Superior temporal gyrus (tissue), 1 donor: ENCODE data around the gene TRIM16.
"Not testable (repeated sequence)": the region's sequence is repeated elsewhere in the genome, so short reads cannot be mapped to it uniquely, and the experiment has no call there.

Source experiments
- DNase-seq: peaks from one replicate; pipeline ENCODE4 v3.0.0-alpha.2; 2016; ENCODE audit errors: extremely low spot score

TRIM16 gene

DNA sequence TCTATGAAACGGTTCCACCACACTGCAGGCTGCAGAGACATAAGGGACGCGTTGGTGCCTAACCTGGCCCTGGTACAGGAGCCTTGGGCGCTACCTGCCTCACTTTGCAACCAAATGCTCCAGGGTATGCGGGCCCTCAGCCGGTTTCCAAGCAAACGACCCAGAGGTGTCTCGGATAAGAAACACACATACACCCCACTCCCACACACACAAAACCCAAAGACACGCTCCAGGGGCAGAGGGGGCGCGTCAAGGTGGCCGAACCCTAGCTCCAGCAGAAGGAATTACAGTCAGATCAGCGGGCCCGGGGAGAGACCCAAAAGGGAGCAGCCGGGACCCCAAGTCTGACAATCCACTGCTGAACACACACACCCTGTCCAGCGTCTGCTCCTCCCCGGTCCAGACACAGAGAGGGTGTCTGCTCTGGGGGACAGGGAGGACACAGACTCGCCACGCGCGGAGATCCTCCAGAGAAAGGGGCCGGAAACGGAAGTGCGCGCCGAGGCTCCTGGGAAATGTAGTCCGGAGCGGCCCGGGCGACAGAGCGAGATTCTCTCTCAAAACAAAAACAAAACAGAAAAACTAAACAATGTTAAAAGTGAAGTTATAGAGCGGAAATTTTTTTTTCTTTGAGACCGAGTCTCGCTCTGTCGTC is at the start of gene TRIM16:
Gene TRIM16 (minus strand): TSS at position 488 of the 655 bp plus-strand sequence. CDS start 32,702 bp downstream, outside the sequence.
- DNase-seq: peak; percentile 89

DNA sequence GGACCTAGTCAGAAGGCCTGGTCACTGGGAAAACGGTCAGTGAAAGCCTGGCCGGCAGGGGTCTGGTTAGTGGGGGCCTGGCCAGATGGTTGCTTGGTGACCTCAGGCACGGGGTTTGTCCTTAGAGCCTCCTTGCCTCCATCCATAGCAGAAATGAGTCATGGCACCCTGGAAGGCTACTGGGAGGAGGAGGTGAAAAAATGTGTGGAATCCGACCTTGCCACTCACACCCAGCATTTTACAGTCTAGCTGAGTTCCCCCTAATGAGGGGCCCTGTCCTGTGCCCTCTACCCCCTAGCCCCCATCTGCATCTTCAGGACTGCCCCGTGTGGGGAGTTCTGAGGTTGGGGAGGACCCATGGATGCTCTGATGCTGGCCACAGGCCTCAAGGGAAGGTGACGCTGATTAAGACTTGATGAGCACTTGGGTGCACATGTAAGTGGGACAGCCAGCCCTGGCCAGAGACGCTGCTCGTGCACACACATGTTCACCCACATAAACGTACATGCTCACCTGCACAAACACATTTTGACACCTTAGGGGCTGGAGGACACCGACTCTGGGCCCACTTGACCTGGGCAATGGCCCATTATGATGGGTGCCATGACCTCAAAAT is 49.2 kb upstream of the TRIM16 start:
- not testable (repeated sequence) for DNase-seq

DNA sequence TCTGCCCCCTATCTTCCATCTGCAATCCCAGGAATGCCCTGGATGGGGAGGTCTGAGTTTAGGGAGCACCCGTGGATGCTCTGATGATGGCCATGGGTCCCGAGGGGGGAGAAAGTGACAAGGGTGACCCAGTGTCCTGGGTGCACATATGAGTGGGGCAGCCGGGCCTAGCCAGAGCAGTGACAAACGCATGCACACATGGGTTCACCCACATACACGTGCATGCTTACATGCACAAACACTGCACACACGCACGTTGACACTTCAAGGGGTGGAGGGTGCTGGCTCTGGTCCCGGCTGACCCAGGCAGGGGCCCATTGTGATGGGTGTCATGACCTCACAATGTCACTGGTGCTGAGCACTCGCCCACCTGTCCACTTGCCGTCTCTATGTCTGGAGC is 47.8 kb upstream of the TRIM16 start, which contains the start of gene TBC1D26:
Gene TBC1D26 (plus strand): TSS at position 384 of the 400 bp plus-strand sequence. CDS start 3,066 bp downstream, outside the sequence.
- not testable (repeated sequence) for DNase-seq

DNA sequence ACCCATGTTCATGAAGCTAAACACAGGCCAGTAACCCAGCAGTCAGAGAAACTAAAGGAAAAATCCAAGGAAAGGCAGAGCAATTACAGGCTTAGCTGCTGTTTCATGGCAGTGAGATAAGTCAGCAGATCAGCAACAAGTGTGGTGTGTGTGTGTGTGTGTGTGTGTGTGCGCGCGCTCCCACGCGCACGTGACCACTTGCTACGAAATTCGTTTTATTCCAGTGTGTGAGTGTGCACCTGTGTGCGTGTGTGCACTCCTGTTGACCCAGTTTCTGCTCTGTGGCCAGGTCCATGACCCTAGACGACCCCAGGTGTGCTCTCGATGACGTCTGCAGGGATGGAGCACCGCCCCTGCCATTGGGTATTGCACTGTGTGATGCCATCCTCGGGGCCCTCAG is 46.4 kb upstream of the TRIM16 start:
- DNase-seq: not testable (repeated sequence)

DNA sequence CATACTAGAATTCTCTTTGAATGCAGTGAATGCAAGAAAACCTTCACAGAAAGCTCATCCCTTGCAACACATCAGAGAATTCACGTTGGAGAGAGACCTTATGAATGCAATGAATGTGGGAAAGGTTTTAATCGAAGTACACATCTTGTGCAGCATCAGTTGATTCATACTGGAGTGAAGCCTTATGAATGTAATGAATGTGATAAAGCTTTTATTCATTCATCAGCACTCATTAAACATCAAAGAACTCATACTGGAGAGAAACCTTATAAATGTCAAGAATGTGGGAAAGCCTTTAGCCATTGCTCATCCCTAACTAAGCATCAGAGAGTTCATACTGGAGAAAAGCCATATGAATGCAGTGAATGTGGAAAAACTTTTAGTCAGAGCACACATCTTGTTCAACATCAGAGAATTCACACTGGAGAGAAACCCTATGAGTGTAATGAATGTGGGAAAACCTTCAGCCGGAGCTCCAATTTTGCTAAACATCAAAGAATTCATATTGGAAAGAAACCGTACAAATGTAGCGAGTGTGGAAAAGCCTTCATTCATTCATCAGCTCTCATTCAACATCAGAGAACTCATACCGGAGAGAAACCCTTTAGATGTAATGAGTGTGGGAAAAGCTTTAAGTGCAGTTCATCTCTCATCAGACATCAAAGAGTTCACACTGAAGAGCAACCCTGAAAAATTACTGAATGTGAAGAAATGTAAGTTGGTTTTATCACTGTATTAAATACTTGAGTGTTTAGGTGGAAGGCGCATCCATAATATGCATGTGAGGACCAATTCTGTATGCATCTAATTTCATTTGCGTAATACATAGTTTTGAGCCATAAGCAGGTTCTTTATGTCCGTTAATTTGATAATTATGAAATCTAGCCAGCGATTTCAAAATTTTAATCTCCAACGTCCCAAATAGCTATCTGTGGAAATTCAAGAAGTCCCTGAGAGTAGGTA is 32.8 kb upstream of the TRIM16 start:
- not testable (repeated sequence) for DNase-seq

DNA sequence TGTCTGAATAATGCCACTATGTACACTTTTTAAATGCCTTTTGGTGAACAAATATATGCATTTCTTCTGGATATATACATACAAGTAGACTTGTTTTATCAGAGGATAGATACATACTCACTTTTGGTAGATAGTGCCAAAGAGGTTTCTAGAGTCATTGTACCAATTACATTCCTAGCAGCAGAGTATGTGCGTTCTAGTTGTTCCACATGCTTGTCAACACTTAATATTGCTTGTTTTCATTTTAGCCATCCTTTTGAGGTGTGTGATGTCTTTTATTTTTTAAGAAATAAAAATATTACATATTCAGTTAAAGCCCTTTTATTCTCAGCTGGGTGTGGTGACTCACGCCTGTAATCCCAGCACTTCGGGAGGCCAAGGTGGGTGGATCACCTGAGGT is 24.8 kb upstream of the TRIM16 start:
- DNase-seq: not testable (repeated sequence)

DNA sequence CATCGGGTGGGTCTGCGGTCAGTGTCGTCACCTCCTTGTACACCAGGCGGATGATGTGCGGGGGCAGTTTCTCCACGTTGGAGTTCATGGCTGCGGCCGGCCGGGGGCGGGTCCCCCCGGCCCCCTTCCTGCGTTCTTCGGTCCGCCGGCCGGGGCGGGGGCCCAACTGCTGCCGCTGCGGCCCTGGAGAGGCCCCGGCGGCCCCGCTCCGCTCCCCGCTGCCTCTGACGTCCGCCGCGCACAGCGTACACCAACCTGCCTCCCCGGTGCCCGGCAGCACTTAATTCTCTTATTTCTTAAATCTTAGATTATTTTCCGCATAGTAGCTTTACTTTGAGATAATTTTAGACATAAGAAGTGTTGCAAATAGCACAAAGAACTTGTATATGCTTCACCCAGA is 20.7 kb upstream of the TRIM16 start:
- not testable (repeated sequence) for DNase-seq

DNA sequence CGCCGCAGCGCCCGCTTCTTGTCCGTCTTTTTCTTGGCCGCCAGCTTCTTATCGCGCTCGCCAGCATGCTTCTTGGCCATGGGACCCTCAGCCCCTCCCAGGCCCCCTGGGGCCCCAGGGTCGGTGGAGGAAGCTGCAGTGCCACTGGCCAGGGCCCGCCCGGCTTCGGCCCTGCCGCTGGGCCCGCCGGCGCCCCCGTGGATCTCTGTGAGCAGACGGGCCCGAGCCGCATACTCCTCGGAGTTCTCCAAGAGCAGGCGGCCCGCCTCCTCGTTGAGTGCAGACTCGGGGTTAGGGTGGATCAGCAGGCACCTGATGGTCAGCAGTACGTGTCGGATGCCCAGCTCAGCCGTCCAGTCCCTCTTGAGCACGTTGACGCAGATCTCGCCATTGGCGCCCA is 20.1 kb upstream of the TRIM16 start:
- DNase-seq: not testable (repeated sequence)

DNA sequence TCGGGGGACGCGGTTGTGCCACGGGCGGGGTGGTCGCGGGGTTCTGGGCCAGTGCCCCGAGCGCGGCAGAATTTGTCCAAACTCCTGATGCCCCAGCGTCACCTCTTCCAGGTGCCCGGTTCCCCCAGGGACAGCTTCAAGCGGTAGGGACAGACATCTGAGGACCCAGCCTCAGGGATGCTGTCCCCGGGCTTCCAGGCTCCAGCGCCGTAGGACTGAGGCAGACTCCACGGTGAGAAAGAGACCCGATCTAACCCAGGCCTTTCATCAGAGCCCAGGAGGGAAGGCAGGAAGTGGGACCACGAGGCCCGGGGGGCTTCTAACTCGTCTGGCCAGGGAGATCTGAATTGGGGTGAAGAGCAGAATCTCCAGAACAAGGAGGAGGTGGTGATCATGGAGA is 15.8 kb upstream of the TRIM16 start:
- DNase-seq: not testable (repeated sequence)

DNA sequence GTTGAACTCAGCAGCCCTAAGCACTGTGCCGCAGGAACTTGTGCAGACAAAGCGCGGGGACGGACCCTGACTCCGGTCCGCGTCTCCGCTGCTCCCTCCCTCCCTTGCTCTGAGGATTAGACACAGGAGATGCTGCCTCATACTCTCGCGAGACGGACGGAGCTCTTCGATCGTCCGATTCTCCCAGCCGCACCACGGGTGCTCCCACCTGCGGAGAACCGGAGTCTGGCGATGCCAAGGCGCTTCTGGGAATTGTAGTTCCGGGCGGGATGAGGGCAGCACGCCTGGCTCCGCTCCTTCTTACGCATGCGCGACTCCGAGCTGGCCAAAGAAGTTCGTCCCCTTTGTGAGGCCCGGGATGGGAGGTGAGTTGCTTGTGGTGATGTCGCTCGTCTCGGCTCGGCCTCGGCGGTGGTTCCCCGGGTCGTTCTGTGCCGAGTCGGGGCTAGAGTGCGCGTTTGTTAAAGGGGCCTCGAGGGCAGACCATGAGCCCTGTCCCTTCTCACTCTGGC is 15.4 kb upstream of the TRIM16 start, which contains the start of gene ZNF286A:
Gene ZNF286A (plus strand): TSS at position 340 of the 512 bp plus-strand sequence. CDS start 578 bp downstream, outside the sequence.
- peak; percentile 98 for DNase-seq

DNA sequence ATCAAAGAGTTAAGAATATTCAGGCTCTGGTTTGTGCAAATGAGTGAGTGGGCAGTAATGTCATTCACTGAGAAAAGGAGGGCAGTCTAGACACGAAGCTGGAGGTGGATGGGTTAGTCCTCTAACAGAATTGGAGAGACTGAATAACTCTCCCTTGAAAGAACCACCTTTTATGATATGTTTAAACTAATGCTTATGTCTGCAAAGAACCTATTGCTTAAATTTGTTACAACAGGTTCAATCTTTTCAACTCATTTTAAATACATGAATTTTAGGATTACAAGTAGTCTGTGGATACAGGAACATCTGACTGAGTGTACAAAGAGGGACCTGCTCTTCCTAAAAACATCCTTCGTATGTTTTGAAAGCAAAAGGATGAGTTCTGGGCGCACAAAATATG is 14.9 kb upstream of the TRIM16 start:
- peak; percentile 51 for DNase-seq

DNA sequence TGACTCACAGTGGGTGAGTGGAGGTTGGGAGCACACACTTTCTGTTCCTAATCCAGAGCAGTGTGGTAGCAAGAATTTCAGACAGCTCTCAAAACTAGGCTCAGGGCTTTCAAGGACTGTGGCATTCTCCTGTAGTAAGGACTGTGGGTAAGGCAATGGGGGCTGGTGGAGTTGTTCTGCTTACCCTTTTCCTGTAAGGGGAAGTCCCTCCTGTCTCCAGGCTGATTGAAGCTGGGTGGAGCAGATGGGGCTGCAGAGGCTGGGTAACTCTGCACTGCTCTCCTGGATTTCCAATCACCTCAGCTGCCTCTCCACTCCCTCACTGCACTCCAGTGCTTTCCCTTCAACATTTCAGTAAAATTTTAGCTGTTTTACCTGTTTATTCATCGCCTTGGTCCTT is 3.4 kb upstream of the TRIM16 start:
- DNase-seq: not testable (repeated sequence)

DNA sequence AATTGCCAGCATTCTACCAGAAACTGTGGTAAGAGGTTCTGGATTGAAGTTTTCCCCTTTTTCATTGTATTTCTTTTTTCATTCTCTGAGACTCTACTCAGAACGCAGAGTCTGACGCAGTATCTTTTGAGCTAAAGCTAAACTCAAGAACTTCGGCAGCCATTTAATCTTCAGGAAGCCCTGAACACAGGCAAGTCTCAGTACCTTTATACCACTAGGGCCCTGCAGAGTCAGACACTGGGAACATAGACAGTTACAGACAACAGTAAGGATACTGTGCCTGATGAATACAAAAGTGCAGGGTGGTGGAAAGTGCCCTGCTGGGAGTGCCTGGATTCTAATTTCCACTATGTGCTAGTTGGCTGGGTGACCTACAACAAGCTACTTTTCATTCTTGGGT is 976 bp downstream of the TRIM16 start:
- DNase-seq: not testable (repeated sequence)

DNA sequence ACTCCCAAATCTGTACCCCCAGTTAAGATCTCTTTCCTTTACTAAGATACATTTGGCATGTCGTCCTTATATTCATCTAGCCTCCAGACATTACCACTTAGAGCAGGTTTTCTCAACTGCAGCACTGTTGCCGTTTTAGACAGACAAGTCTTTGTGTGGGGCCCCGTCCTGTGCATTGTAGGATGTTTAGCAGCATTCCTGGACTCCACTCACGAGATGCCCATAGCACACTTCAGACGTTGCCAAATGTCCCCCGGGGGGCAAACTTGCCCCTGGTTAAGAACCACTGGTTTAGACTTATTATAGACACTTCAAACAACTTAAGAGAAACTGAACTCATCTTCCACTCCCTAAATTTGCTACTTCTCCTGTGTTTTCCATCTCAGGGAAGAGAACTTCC is 8.1 kb downstream of the TRIM16 start:
- not testable (repeated sequence) for DNase-seq

DNA sequence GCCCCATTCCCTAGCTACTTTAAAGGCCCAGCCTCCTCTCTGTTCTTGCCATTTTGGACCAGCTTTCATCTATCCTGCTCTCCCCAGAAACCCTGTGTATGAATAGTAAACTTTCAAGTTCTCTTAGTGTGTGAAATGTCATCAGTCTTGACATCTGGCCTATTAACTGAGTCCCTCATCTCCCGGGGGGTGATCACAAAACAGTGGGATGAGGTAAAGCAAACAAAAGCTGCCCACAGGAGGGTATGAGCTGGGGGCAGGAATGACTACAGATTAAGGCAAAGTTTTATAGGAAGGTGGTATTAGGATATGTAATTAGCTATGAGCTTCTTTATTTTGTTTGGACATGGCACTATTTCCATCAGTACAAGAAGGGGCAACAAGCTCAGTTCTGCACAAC is 9.5 kb downstream of the TRIM16 start:
- DNase-seq: not testable (repeated sequence)

DNA sequence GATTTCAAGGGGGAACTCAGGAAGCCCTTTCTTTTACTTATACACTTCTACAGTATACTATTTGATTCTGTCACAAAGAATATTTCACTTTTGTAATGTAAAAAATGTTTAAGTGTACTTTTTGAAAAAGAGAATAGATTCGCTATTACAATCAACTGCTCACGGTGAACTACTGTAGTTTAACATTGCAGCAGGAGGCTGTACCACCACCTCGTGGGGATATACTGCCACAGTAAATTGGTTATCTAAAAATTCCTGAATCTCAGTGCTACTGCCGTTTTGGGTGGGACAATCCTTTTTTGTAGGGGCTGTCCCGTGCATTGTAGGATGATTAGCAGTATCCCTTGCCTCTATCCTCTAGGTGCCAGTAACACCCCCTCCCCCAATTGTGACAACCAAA is 14.6 kb downstream of the TRIM16 start:
- DNase-seq: not testable (repeated sequence)

DNA sequence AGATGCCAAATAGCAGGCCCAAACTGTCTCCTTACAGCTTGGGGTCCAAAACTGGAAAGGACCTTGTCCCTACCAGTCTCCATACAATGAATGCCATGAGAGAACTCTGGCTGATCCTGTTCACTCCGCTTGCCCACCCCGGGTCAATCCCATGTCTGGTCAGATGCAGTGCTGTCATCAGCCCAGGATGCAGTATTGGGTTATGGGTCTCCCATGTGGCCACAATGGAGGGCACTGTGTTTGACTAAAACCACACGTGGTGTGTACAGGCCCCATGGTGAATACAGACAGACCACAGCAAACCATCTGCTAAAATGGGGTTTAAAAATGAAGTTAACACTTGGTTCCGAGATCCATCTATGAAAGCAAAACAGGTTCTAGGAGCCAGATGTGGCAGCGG is 20.4 kb downstream of the TRIM16 start:
- DNase-seq: no peak

DNA sequence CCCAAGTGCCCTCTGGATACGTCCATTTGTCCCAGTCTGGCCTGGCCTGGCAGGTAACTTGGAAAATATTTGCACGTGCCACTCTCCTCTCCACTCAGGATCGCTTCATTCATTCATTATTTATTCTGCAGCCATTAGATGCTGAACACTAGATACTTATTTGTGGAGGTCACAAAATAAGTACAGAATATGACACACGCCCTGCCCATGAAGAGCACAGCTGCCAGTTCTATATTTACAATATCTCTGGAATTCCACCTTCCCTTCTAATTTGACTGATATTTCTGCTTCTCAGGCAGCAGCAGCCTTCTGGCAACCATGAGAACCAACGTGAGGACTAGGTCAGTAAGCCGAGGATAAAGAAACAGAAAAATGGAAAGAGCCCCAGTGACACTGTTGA is 20.9 kb downstream of the TRIM16 start:
- DNase-seq: no peak

DNA sequence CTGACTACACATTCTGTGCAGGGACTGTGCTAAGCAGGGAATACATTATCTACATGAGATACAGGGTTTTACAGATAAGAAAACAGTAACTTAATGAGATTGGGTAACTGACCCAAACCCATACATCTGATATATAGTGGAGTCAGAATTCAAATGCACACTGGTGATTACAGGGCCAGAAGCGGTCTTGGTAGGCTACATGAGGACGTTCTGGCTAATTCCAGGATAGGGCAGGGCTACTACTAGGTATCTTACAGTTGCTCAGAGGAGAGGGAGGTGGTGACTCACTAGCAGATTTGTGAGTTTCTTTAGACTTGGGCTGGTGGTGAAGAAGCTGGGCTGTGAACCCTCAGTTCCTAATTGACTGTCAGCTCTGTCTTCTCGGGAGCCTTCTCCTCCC is 21.4 kb downstream of the TRIM16 start:
- no peak for DNase-seq

DNA sequence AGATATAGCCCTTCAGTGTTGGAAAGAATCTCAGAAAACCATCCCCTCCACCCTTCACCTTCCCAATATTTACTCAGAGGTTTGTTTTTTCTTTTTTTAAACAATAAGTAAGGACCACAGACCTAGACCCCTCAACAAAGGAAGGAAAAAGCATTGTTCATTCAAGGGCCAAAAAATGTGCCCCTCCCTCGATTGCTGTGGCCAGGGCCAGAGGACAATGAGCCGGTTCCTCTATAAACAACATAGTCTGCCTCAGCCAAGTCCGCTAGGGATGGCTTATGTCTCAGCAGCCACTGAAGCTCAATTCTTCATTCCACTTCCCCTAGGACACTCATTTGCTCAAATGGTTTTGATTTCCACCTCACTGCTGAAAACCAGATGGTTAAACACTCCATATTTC is 24.0 kb downstream of the TRIM16 start:
- no peak for DNase-seq

DNA sequence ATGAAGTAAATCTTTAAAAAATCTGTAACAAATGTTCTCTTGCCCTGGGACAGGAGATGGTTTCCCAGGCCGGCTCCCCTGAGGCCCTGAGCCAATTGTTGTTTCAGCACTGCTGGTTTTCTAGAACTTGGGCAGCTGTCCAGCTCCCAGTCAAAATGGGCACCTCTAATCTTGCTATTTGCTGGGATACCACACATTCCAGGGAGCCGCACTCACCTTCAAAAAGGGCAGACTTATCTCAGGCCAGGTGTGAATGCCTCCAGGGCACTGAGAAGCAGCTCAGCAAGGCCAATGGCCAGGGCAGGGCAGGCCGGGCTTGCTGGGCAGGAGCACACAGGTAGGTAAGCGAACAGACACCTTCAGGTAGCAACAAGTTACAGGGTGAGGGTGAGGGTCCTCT is 24.4 kb downstream of the TRIM16 start:
- DNase-seq: no peak

DNA sequence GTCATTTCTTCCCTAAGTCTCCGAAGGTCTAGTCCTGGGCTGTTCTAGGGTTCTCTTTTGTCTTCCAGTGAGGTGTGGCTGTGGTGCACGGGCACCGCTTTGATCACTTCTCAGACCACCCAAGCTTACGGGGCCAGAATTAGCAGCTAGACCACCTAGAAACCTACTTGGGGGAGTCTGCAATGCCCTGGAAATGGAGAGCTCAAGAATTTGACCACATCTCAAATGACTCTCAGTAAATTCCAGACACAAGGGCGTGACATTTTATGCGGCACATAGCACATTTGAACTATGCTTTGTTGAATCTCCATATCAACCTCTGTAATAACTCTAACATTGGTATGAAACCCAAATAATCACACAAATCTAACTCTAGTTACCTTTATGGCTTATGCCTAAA is 24.9 kb downstream of the TRIM16 start:
- DNase-seq: no peak
